B cell (primary cell): Measurements from ENCODE around the gene OR9G4. TPM values are rescaled to one million over a fixed set of nuclear protein-coding genes. Genes with fewer than 3 reads are reported as not detected.

Source experiments
- ATAC-seq: fragments of 200-7000 bp; cut with Tn5 transposase; one replicate; pipeline ENCODE4 v1.10.0; 2021; ENCODE audit warnings: low read depth, mild to moderate bottlenecking, moderate number of reproducible peaks, moderate library complexity
- CTCF ChIA-PET: fragments of 350-600 bp; sonication (Branson Sonifier 250); formaldehyde crosslinking; loops from one replicate; lab custom pipeline; 2021; ENCODE audit warnings: antibody characterized with exemption, inconsistent platforms; lab: Charles Lee
- POLR2A ChIA-PET: fragments of 350-600 bp; sonication (Branson Sonifier 250); formaldehyde crosslinking; loops from one replicate; lab custom pipeline; 2021; ENCODE audit warnings: antibody characterized with exemption; lab: Charles Lee
- DNase-seq: peaks from one replicate; pipeline ENCODE4 v3.0.0; 2013
- H2AFZ ChIP-seq: 2 replicates; pipeline ENCODE4 v1.6.1; 2012; ENCODE audit warnings: mild to moderate bottlenecking, low read depth, low read length; ENCODE audit not compliant: insufficient read depth, poor library complexity, severe bottlenecking
- H3K27ac ChIP-seq, 2 donors: 1 replicate in 1 of 2; 2 replicates in 1 of 2; pipeline ENCODE4 v1.5.1; 2012 to 2013; ENCODE audit warnings: low read length in 2 of 2, mild to moderate bottlenecking in 2 of 2, moderate library complexity in 1 of 2
- H3K27me3 ChIP-seq, 4 experiments: fragments of 200-600 bp in 1 of 4; sonication (generic) in 1 of 4; replicated peaks in 1 of 4; 1 replicate in 2 of 4; 2 replicates in 2 of 4; pipeline versions ENCODE4 v1.6.1 to v1.7.0; 2013 to 2016; ENCODE audit warnings: low read length in 3 of 4, mild to moderate bottlenecking in 2 of 4, mixed read lengths in 1 of 4, moderate library complexity in 1 of 4; ENCODE audit not compliant: insufficient read depth in 4 of 4, control insufficient read depth in 3 of 4; ENCODE audit errors: control extremely low read depth in 1 of 4
- H3K36me3 ChIP-seq, 2 experiments: replicated peaks in 1 of 2; 1 replicate in 1 of 2; 2 replicates in 1 of 2; pipeline versions ENCODE4 v1.6.1 to v1.7.1; 2013; ENCODE audit warnings: low read length in 1 of 2; ENCODE audit not compliant: insufficient read depth in 2 of 2, control insufficient read depth in 1 of 2; ENCODE audit errors: control extremely low read depth in 1 of 2, extremely low read depth in 1 of 2
- H3K4me1 ChIP-seq, 2 donors: fragments of 200-600 bp in 1 of 2; sonication (generic) in 1 of 2; 1 replicate in 1 of 2; 2 replicates in 1 of 2; pipeline versions ENCODE4 v1.5.1 to v1.6.1; 2013 to 2017; ENCODE audit warnings: low read length in 2 of 2; ENCODE audit not compliant: control insufficient read depth in 2 of 2, insufficient read depth in 2 of 2
- H3K4me2 ChIP-seq: replicated peaks from 2 replicates; pipeline ENCODE3; 2012; ENCODE audit warnings: mild to moderate bottlenecking, low read depth, low read length; ENCODE audit not compliant: poor library complexity, severe bottlenecking
- H3K4me3 ChIP-seq, 5 experiments: fragments of 200-600 bp in 1 of 5; sonication (generic) in 1 of 5; 1 replicate in 3 of 5; 2 replicates in 2 of 5; pipeline versions ENCODE4 v1.5.1 to v1.7.0; 2011 to 2016; ENCODE audit warnings: low read length in 4 of 5, mild to moderate bottlenecking in 4 of 5, low read depth in 2 of 5, control low read depth in 1 of 5, moderate library complexity in 1 of 5; ENCODE audit not compliant: insufficient read depth in 1 of 5; ENCODE audit errors: control extremely low read depth in 1 of 5, extremely low read depth in 1 of 5
- H3K79me2 ChIP-seq: fragments of 200-600 bp; sonication (generic); one replicate; pipeline ENCODE4 v1.6.0; 2016; ENCODE audit warnings: low read length; ENCODE audit not compliant: control insufficient read depth, insufficient read depth
- H3K9ac ChIP-seq: fragments of 200-600 bp; sonication (generic); 2 replicates; pipeline ENCODE4 v1.6.1; 2017; ENCODE audit warnings: mild to moderate bottlenecking, low read length, moderate library complexity
- H3K9me3 ChIP-seq, 3 donors: one replicate each; pipeline versions ENCODE4 v1.6.1 to v1.7.1; 2013; ENCODE audit warnings: low read length in 2 of 3; ENCODE audit not compliant: control insufficient read depth in 2 of 3, insufficient read depth in 1 of 3; ENCODE audit errors: control extremely low read depth in 1 of 3
- H4K20me1 ChIP-seq: 2 replicates; pipeline ENCODE4 v1.6.0; 2012; ENCODE audit warnings: mild to moderate bottlenecking, low read length; ENCODE audit not compliant: insufficient read depth, control insufficient read depth, poor library complexity, severe bottlenecking
- H3K27ac Mint-ChIP-seq: one replicate; pipeline ENCODE4 v1.8.0; 2021; ENCODE audit warnings: mixed read lengths
- H3K27me3 Mint-ChIP-seq: one replicate; pipeline ENCODE4 v1.8.0; 2021; ENCODE audit warnings: mixed read lengths
- H3K4me1 Mint-ChIP-seq: one replicate; pipeline ENCODE4 v1.8.0; 2021; ENCODE audit warnings: mixed read lengths
- H3K4me3 Mint-ChIP-seq: one replicate; pipeline ENCODE4 v1.8.0; 2021; ENCODE audit warnings: mixed read lengths
- H3K9me3 Mint-ChIP-seq: one replicate; pipeline ENCODE4 v1.8.0; 2022; ENCODE audit warnings: mixed read lengths; ENCODE audit not compliant: insufficient read depth
- EZH2 ChIP-seq: IDR thresholded peaks from 2 replicates; pipeline ENCODE4 v1.6.1; 2012; ENCODE audit warnings: borderline replicate concordance, low read depth, mild to moderate bottlenecking, moderate library complexity, low read length; ENCODE audit not compliant: insufficient read depth, poor library complexity, severe bottlenecking
- WGBS: methylation state at CpG from one replicate; pipeline ENCODE4 v1.1.5; 2013; ENCODE audit warnings: missing lambda C conversion rate; ENCODE audit not compliant: insufficient coverage; 5-methylcytosine and 5-hydroxymethylcytosine counted together
- intact Hi-C: fragments of 100-400 bp; cut with micrococcal nuclease; formaldehyde crosslinking; loops from one replicate; pipeline ENCODE4 v1.10.0; 2022
- polyA plus RNA-seq: library from polyadenylated mRNA; depleted of rRNA; stranded (reverse); fragments of >200 nt; gene quantifications from 2 replicates; pipeline ENCODE4 v1.2.3, GENCODE V29; 2012
- total RNA-seq, 2 donors: library from RNA; stranded (reverse); fragments of 120-200 nt in 1 of 2; gene quantifications; 1 replicate in 1 of 2; 2 replicates in 1 of 2; pipeline versions ENCODE4 v1.2.3 to v1.2.4, GENCODE V29; 2013 to 2022
- TF ChIP-seq, protein P1 (sequence below): fragments of 200-600 bp; IDR thresholded peaks from one replicate; pipeline ENCODE4 v1.8.0; 2022; ENCODE audit warnings: antibody characterized with exemption, mild to moderate bottlenecking

The OR9G4 gene
- total and polyA plus RNA-seq, 2 donors (not counting 1 experiment from before 2014, with no cell fraction given), result not detected

DNA sequence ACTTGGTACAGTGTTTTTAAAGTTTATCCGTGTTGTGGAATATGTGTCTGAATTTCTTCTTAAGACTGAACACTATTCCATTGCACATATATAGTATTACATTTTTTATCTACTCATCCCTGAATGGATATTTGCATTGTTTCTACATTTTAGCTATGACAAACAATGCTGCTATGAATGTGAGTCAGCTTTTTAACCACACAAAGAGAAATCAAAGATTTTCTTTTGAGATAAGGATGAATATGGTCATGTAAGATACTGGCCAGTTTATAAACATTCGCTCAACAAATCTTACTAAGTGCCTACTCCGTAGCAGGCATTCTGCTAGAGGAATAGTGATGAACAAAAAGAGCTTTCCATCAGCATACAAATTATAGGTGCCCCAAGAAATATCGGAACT is 16.5 kb upstream of the OR9G4 start:
- Histone ChIP-seq H3K27me3 (no peaks in the 10 kb centered on the region), H3K9ac (no peak overlapping the region), H2AFZ (no peak overlapping the region), H3K27ac (no peak overlapping the region), H3K36me3 (no peaks in the 10 kb centered on the region), H4K20me1 (no peaks in the 10 kb centered on the region), H3K4me3 (no peak overlapping the region), H3K79me2 (no peaks in the 10 kb centered on the region), H3K4me1 (no peaks in the 10 kb centered on the region), H3K4me2 (no peak overlapping the region), H3K9me3 (peaks cover 0 to 3% (median 1%) of the 10 kb centered on the region in 3 donors)
- no peak overlapping the region for H3K27ac Mint-ChIP-seq
- intact Hi-C loops, result no loop called here
- H3K4me3 Mint-ChIP-seq, result no peak overlapping the region
- WGBS, result 100% methylated on average over 1 of the region's 4 CpGs
- no peaks in the 10 kb centered on the region for H3K4me1 Mint-ChIP-seq
- CTCF ChIA-PET, result no interaction called here
- H3K27me3 Mint-ChIP-seq, result no peaks in the 10 kb centered on the region
- POLR2A ChIA-PET, result no interaction called here
- TF ChIP-seq, protein P1, sequence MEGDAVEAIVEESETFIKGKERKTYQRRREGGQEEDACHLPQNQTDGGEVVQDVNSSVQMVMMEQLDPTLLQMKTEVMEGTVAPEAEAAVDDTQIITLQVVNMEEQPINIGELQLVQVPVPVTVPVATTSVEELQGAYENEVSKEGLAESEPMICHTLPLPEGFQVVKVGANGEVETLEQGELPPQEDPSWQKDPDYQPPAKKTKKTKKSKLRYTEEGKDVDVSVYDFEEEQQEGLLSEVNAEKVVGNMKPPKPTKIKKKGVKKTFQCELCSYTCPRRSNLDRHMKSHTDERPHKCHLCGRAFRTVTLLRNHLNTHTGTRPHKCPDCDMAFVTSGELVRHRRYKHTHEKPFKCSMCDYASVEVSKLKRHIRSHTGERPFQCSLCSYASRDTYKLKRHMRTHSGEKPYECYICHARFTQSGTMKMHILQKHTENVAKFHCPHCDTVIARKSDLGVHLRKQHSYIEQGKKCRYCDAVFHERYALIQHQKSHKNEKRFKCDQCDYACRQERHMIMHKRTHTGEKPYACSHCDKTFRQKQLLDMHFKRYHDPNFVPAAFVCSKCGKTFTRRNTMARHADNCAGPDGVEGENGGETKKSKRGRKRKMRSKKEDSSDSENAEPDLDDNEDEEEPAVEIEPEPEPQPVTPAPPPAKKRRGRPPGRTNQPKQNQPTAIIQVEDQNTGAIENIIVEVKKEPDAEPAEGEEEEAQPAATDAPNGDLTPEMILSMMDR, result no peak
- no peak for TF ChIP-seq EZH2
- ATAC-seq, result no peak
- H3K9me3 Mint-ChIP-seq, result no peaks in the 10 kb centered on the region
- DNase-seq, result no peak

DNA sequence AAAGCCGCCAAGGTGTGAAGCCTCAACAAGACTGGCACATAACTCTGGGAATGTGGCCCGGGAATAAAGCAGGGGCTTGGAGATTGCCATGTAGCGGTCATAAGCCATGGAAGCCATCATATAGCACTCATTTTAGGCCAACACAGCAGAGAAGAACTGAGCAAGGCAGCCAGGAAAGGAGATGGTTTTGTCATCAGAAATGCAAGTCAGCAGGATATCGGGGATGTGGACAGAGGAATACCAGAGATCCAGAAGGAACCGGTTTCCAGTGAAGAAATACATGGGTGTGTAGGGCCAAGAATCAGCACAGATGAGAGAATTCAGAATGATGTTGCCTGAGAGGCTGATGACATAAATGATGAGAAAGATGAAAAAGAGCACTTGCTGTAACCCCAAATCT is 3.0 kb upstream of the OR9G4 start:
- Histone ChIP-seq H3K4me1 (no peaks in the 10 kb centered on the region), H3K79me2 (no peaks in the 10 kb centered on the region), H3K4me3 (no peak overlapping the region), H3K36me3 (no peaks in the 10 kb centered on the region), H3K4me2 (no peak overlapping the region), H3K9me3 (no peaks in the 10 kb centered on the region), H3K27ac (no peak overlapping the region), H4K20me1 (no peaks in the 10 kb centered on the region), H2AFZ (no peak overlapping the region), H3K27me3 (no peaks in the 10 kb centered on the region), H3K9ac (no peak overlapping the region)
- H3K9me3 Mint-ChIP-seq, result peaks cover 6% of the 10 kb centered on the region
- ATAC-seq (no peak), DNase-seq (no peak)
- TF ChIP-seq, protein P1, result no peak
- TF ChIP-seq EZH2, result no peak
- POLR2A ChIA-PET, result no interaction called here
- H3K27ac Mint-ChIP-seq, result no peak overlapping the region
- intact Hi-C loops, result no loop called here
- H3K4me3 Mint-ChIP-seq, result no peak overlapping the region
- 80% methylated on average over 5 of the region's 5 CpGs for WGBS
- no peaks in the 10 kb centered on the region for H3K27me3 Mint-ChIP-seq
- no peaks in the 10 kb centered on the region for H3K4me1 Mint-ChIP-seq
- CTCF ChIA-PET, result no interaction called here
